Superior temporal gyrus (tissue), 1 donor: ENCODE data around the gene MRPL27.

Experiments used
- DNase-seq: peaks from one replicate; pipeline ENCODE4 v3.0.0-alpha.2; 2016; ENCODE audit errors: extremely low spot score

MRPL27 gene

DNA sequence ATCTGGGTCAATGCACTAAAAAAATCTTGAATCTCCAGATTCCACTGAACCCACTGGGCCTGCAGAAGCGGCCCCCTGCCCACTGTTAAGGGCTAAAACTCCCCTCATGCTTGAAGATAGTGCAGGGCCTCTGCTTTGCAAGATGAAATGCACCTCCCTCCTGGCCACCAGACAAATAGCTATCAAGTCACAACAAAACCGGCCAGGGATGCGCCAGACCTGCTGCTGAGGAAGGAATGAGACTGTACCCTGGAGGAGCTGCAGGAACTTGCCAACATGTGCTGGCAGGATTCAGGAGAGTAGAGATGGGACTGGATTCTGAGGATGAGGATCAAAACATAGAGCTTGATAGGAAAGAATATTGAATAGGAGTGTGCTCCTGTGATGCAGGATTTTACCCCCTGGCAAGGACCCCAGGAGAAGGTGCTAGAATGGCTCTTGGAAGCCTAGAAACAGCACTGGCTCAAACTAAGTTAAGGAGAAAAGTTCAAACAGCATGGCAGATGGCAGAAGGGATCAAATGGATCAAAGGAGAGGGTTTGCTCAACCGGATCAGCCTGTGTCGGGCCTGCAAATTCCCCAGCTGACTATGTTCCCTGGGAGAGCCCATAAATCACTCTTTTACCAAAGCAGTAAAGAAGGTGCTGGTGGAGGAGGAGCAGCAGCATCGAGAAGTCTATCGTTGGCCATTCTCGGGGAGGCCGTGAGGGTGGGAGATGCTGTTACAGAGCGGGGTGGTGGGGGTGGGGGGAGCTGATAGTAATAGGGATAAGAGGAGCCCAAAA, 54.3 kb downstream of the MRPL27 start:
- DNase-seq: no peak
